Endodermal cell (in vitro differentiated cells): ENCODE results near the gene ESYT3. TPM values are rescaled to one million over a fixed set of nuclear protein-coding genes. Genes with fewer than 3 reads are reported as not detected.
"Not testable (repeated sequence)": the region's sequence is repeated elsewhere in the genome, so short reads cannot be mapped to it uniquely, and the experiment has no call there.

Experiments
- DNase-seq: peaks from one replicate; pipeline ENCODE4 v3.0.0-alpha.2; 2017
- H3K27ac ChIP-seq: 2 replicates; pipeline ENCODE4 v1.5.1; 2013; ENCODE audit warnings: mild to moderate bottlenecking, low read depth, low read length, moderate library complexity
- H3K27me3 ChIP-seq: 2 replicates; pipeline ENCODE4 v1.6.1; 2013; ENCODE audit warnings: mild to moderate bottlenecking, low read length, moderate library complexity; ENCODE audit not compliant: insufficient read depth, control insufficient read depth, poor library complexity, severe bottlenecking
- H3K36me3 ChIP-seq: 2 replicates; pipeline ENCODE4 v1.7.0; 2013; ENCODE audit warnings: mild to moderate bottlenecking, low read length, moderate library complexity; ENCODE audit not compliant: control insufficient read depth, insufficient read depth
- H3K4me1 ChIP-seq: one replicate; pipeline ENCODE4 v1.7.0; 2013; ENCODE audit warnings: low read length; ENCODE audit not compliant: control insufficient read depth, insufficient read depth
- H3K4me3 ChIP-seq: 2 replicates; pipeline ENCODE4 v1.5.1; 2013; ENCODE audit warnings: mild to moderate bottlenecking, low read length, moderate library complexity
- H3K9ac ChIP-seq: 2 replicates; pipeline ENCODE4 v1.6.1; 2013; ENCODE audit warnings: mild to moderate bottlenecking, low read length, moderate library complexity; ENCODE audit not compliant: poor library complexity, severe bottlenecking; ENCODE audit errors: extremely low read depth
- H3K9me3 ChIP-seq: 2 replicates; pipeline ENCODE4 v1.6.1; 2013; ENCODE audit warnings: mild to moderate bottlenecking, low read length, moderate library complexity; ENCODE audit not compliant: control insufficient read depth
- H3K27ac Mint-ChIP-seq: 2 replicates; pipeline ENCODE4 v1.8.0; 2020; ENCODE audit warnings: mixed read lengths
- H3K27me3 Mint-ChIP-seq: 2 replicates; pipeline ENCODE4 v1.8.0; 2021; ENCODE audit warnings: mild to moderate bottlenecking, mixed read lengths; ENCODE audit not compliant: insufficient read depth
- H3K36me3 Mint-ChIP-seq: 2 replicates; pipeline ENCODE4 v1.8.0; 2020; ENCODE audit warnings: low read depth, mixed read lengths
- H3K4me1 Mint-ChIP-seq: 2 replicates; pipeline ENCODE4 v1.8.0; 2020; ENCODE audit warnings: mixed read lengths
- H3K4me3 Mint-ChIP-seq: 2 replicates; pipeline ENCODE4 v1.8.0; 2020; ENCODE audit warnings: mild to moderate bottlenecking, moderate library complexity, mixed read lengths
- H3K9me3 Mint-ChIP-seq: 2 replicates; pipeline ENCODE4 v1.8.0; 2020; ENCODE audit warnings: mild to moderate bottlenecking, mixed read lengths
- CTCF ChIP-seq: fragments of 200-600 bp; sonication (generic); conservative IDR thresholded peaks from 2 replicates; pipeline ENCODE4 v1.5.0; 2021; ENCODE audit warnings: antibody characterized with exemption, mild to moderate bottlenecking
- WGBS, 2 experiments: methylation state at CpG; one replicate each; pipeline versions ENCODE4 v1.1.5 to v1.1.7; 2013; ENCODE audit warnings: missing lambda C conversion rate in 2 of 2, mixed read lengths in 1 of 2; ENCODE audit not compliant: insufficient coverage in 1 of 2, insufficient read length in 1 of 2; 5-methylcytosine and 5-hydroxymethylcytosine counted together
- total RNA-seq, 2 donors: library from RNA; stranded (reverse); fragmentation: NEBNext Ultra II Directional in 1 of 2; extraction: Animal tissue kit (Norgen Biotek cat#: 25700) in 1 of 2; gene quantifications; 2 replicates in 1 of 2; 3 replicates in 1 of 2; pipeline ENCODE4 v1.2.1, GENCODE V29; 2021

ESYT3 gene
- total RNA-seq, 2 donors from 2014 or later: 7.7 to 10.2 TPM

- no peak for DNase-seq
- H3K27me3 ChIP-seq: no peaks in the 10 kb centered on the region
- no peak overlapping the region for H3K9ac ChIP-seq
- peaks cover 56% of the 10 kb centered on the region for H3K36me3 ChIP-seq
- H3K36me3 Mint-ChIP-seq: peaks cover 40% of the 10 kb centered on the region
- no peaks in the 10 kb centered on the region for H3K9me3 ChIP-seq
- H3K27ac ChIP-seq: no peak overlapping the region
- no peak for TF ChIP-seq CTCF
- WGBS, 2 experiments: 100% methylated on average over 2 of the region's 2 CpGs; no CpG with 5 or more reads in 1 of the 2 experiments
- no peak overlapping the region for H3K4me3 Mint-ChIP-seq
- no peaks in the 10 kb centered on the region for H3K27me3 Mint-ChIP-seq
- no peaks in the 10 kb centered on the region for H3K4me1 ChIP-seq
- no peaks in the 10 kb centered on the region for H3K9me3 Mint-ChIP-seq
- no peak overlapping the region for H3K4me3 ChIP-seq
- H3K4me1 Mint-ChIP-seq: peaks cover 5% of the 10 kb centered on the region
- H3K27ac Mint-ChIP-seq: no peak overlapping the region
Observed at GRCh38 chr3:138509586-138509985, 75.2 kb downstream of the ESYT3 start.

GRCh38 chr3:138511945-138512344, 77.5 kb downstream of the ESYT3 start:
- Histone ChIP-seq H3K27ac (no peak overlapping the region), H3K4me3 (no peak overlapping the region), H3K36me3 (peaks cover 51% of the 10 kb centered on the region), H3K4me1 (no peaks in the 10 kb centered on the region), H3K9me3 (peaks cover 14% of the 10 kb centered on the region), H3K9ac (no peak overlapping the region), H3K27me3 (no peaks in the 10 kb centered on the region)
- Mint-ChIP-seq H3K36me3 (peaks cover 43% of the 10 kb centered on the region), H3K4me3 (no peak overlapping the region), H3K9me3 (peaks cover 12% of the 10 kb centered on the region), H3K4me1 (peaks cover 5% of the 10 kb centered on the region), H3K27ac (no peak overlapping the region), H3K27me3 (no peaks in the 10 kb centered on the region)
- TF ChIP-seq CTCF: no peak
- no peak for DNase-seq

GRCh38 chr3:138513090-138513843, 78.9 kb downstream of the ESYT3 start:
- Mint-ChIP-seq H3K4me1 (peaks cover 5% of the 10 kb centered on the region), H3K9me3 (peaks cover 24% of the 10 kb centered on the region), H3K4me3 (no peak overlapping the region), H3K27me3 (no peaks in the 10 kb centered on the region), H3K27ac (no peak overlapping the region), H3K36me3 (peaks cover 48% of the 10 kb centered on the region)
- DNase-seq: no peak
- no peaks in the 10 kb centered on the region for H3K27me3 ChIP-seq
- TF ChIP-seq CTCF: no peak
- WGBS, 2 experiments: 97% methylated on average over 2 of the region's 2 CpGs; no CpG with 5 or more reads in 1 of the 2 experiments
- no peak overlapping the region for H3K9ac ChIP-seq
- no peak overlapping the region for H3K27ac ChIP-seq
- peaks cover 25% of the 10 kb centered on the region for H3K9me3 ChIP-seq
- peaks cover 47% of the 10 kb centered on the region for H3K36me3 ChIP-seq
- H3K4me1 ChIP-seq: no peaks in the 10 kb centered on the region
- H3K4me3 ChIP-seq: no peak overlapping the region

- H3K9ac ChIP-seq, H3K27me3 ChIP-seq, H3K4me1 ChIP-seq, H3K27ac ChIP-seq, H3K4me1 Mint-ChIP-seq, H3K4me3 Mint-ChIP-seq, H3K27me3 Mint-ChIP-seq, H3K27ac Mint-ChIP-seq, DNase-seq, H3K4me3 ChIP-seq: not testable (repeated sequence)
- Mint-ChIP-seq H3K9me3 (peaks cover 84% of the 10 kb centered on the region), H3K36me3 (peaks cover 90% of the 10 kb centered on the region)
- 97 to 100% methylated on average over 7 to 23 of the region's 23 CpGs for WGBS, 2 experiments
- H3K36me3 ChIP-seq: peaks cover 31% of the 10 kb centered on the region
- peaks cover 36% of the 10 kb centered on the region for H3K9me3 ChIP-seq
Observed at GRCh38 chr3:138521445-138521844, 87.0 kb downstream of the ESYT3 start.
